ENCODE measurements around the gene AKR1C4. TPM values are rescaled to one million over a fixed set of nuclear protein-coding genes. Genes with fewer than 3 reads are reported as not detected.
"Not testable (repeated sequence)": the region's sequence is repeated elsewhere in the genome, so short reads cannot be mapped to it uniquely, and the experiment has no call there.

AKR1C4 gene
- total and polyA plus RNA-seq, 4 donors: 3.2 to 260 (median 129) TPM

- TF ChIP-seq ATF3 (IDR thresholded peaks at IDR 0.05): no peak
Measured at GRCh38 chr10:5216801-5217200, 20.2 kb downstream of the AKR1C4 start (continued).

GRCh38 chr10:5219262-5219661, 22.6 kb downstream of the AKR1C4 start:
- Histone ChIP-seq H3K4me3 (ENCODE audit: low read depth in 1 of 3, low read length in 3 of 3) (no peak overlapping the region), H3K27ac (ENCODE audit: low read depth in 1 of 2, low read length in 2 of 2) (no peak overlapping the region), H3K36me3 (ENCODE audit: control insufficient read depth in 4 of 4, insufficient read depth in 3 of 4, low read depth in 1 of 4, low read length in 3 of 4) (peaks cover 6 to 51% (median 36%) of the 10 kb centered on the region in 4 donors), H3K9ac (ENCODE audit: low read depth in 1 of 2, low read length in 2 of 2) (no peak overlapping the region), H3K4me1 (ENCODE audit: control insufficient read depth in 4 of 4, insufficient read depth in 4 of 4, low read length in 3 of 4) (peaks cover 0 to 2% (median 0%) of the 10 kb centered on the region in 4 donors), H3K27me3 (ENCODE audit: control insufficient read depth in 4 of 4, insufficient read depth in 4 of 4, low read length in 3 of 4) (no peaks in the 10 kb centered on the region), H3K9me3 (ENCODE audit: control insufficient read depth in 4 of 4, low read length in 3 of 4) (peaks cover 0 to 3% (median 0%) of the 10 kb centered on the region in 4 donors)
- DNase-seq (ENCODE audit: low spot score): no peak
- no peak for TF ChIP-seq EGR1 (IDR thresholded peaks at IDR 0.05; ENCODE audit: low read depth in 2 of 2)
- TF ChIP-seq ZBTB33 (IDR thresholded peaks at IDR 0.05): no peak
- TF ChIP-seq FOXA1 (IDR thresholded peaks at IDR 0.05): no peak
- TF ChIP-seq REST (IDR thresholded peaks at IDR 0.05): no peak
- no peak for TF ChIP-seq CTCF (IDR thresholded peaks at IDR 0.05; ENCODE audit: low read depth, low read length, missing input control)
- TF ChIP-seq TAF1 (conservative IDR thresholded peaks at IDR 0.05): no peak
- TF ChIP-seq MAX (IDR thresholded peaks at IDR 0.05): no peak
- TF ChIP-seq YY1 (IDR thresholded peaks at IDR 0.05): no peak
- no peak for TF ChIP-seq HNF4A (conservative IDR thresholded peaks at IDR 0.05)
- no peak for TF ChIP-seq SP1 (IDR thresholded peaks at IDR 0.05)
- TF ChIP-seq FOXA2 (IDR thresholded peaks at IDR 0.05): no peak
- no peak for TF ChIP-seq ATF3 (IDR thresholded peaks at IDR 0.05)
- no peak for TF ChIP-seq RAD21 (IDR thresholded peaks at IDR 0.05)
- no peak for TF ChIP-seq GABPA (IDR thresholded peaks at IDR 0.05 in 1 of 2, conservative IDR thresholded peaks at IDR 0.05 in 1 of 2)
- 68% methylated on average over 3 of the region's 3 CpGs for WGBS

- not testable (repeated sequence) for DNase-seq (ENCODE audit: low spot score); H3K27me3 ChIP-seq (ENCODE audit: control insufficient read depth in 4 of 4, insufficient read depth in 4 of 4, low read length in 3 of 4); H3K27ac ChIP-seq (ENCODE audit: low read depth in 1 of 2, low read length in 2 of 2); H3K4me1 ChIP-seq (ENCODE audit: control insufficient read depth in 4 of 4, insufficient read depth in 4 of 4, low read length in 3 of 4); H3K9me3 ChIP-seq (ENCODE audit: control insufficient read depth in 4 of 4, low read length in 3 of 4); H3K4me3 ChIP-seq (ENCODE audit: low read depth in 1 of 3, low read length in 3 of 3); H3K9ac ChIP-seq (ENCODE audit: low read depth in 1 of 2, low read length in 2 of 2)
- peaks cover 2 to 23% (median 20%) of the 10 kb centered on the region in 4 donors for H3K36me3 ChIP-seq (ENCODE audit: control insufficient read depth in 4 of 4, insufficient read depth in 3 of 4, low read depth in 1 of 4, low read length in 3 of 4)
- 77% methylated on average over 7 of the region's 7 CpGs for WGBS
Measured at GRCh38 chr10:5222942-5223341, 26.3 kb downstream of the AKR1C4 start.
